ENCODE data around the gene MKNK1.

DNA sequence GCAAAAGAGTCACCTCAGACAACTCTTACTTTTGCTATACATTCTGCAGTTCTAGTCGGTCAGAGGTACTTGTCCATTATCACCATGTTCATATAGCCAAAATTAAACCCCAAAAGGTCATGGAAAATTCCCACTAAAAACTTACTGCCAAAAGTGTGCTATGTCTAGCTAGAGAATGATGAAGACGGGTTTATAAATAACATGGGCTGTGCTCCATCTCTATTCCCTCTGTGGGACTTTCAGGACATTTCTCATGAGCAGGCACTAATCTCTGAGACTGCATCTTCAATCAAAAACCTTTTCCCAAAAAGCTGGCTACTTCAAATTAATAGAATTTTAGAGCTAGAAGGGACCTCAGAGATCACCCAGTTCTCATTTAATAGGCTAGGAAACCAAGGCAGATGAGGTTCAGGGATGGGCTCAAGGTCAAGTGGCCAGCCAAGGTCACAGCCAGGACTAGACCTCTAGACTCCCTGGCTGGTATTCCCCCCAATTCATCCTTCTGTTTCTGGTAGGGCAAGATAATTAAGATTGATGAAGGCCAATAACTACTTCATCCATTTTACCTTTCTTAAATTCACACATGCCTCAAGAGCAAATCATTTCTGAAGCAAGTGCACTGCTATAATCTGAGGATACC is 33.5 kb upstream of the MKNK1 start:
- TF ChIP-seq SNAI2 (CRISPR knock-in tag; IDR thresholded peaks at IDR 0.05) (no peak), TOX (CRISPR knock-in tag; IDR thresholded peaks at IDR 0.05; ENCODE audit: borderline replicate concordance) (no peak), ARNTL (CRISPR knock-in tag; IDR thresholded peaks at IDR 0.05; ENCODE audit: borderline replicate concordance, low read depth) (no peak), ZFP3 (CRISPR knock-in tag; IDR thresholded peaks at IDR 0.05) (no peak), ZNF8 (CRISPR knock-in tag; IDR thresholded peaks at IDR 0.05) (no peak), OSR1 (CRISPR knock-in tag; IDR thresholded peaks at IDR 0.05) (no peak), TCF4 (CRISPR knock-in tag; IDR thresholded peaks at IDR 0.05; ENCODE audit: borderline replicate concordance) (no peak), ZC3H10 (CRISPR knock-in tag; IDR thresholded peaks at IDR 0.05) (no peak), ZNF565 (CRISPR knock-in tag; conservative IDR thresholded peaks at IDR 0.05; ENCODE audit: low read depth) (no peak), ZNF70 (CRISPR knock-in tag; IDR thresholded peaks at IDR 0.05) (no peak)
- TF ChIP-seq, protein P1, sequence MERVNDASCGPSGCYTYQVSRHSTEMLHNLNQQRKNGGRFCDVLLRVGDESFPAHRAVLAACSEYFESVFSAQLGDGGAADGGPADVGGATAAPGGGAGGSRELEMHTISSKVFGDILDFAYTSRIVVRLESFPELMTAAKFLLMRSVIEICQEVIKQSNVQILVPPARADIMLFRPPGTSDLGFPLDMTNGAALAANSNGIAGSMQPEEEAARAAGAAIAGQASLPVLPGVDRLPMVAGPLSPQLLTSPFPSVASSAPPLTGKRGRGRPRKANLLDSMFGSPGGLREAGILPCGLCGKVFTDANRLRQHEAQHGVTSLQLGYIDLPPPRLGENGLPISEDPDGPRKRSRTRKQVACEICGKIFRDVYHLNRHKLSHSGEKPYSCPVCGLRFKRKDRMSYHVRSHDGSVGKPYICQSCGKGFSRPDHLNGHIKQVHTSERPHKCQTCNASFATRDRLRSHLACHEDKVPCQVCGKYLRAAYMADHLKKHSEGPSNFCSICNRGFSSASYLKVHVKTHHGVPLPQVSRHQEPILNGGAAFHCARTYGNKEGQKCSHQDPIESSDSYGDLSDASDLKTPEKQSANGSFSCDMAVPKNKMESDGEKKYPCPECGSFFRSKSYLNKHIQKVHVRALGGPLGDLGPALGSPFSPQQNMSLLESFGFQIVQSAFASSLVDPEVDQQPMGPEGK (CRISPR knock-in tag; IDR thresholded peaks at IDR 0.05; ENCODE audit: borderline replicate concordance), result no peak
- TF ChIP-seq, protein P2, sequence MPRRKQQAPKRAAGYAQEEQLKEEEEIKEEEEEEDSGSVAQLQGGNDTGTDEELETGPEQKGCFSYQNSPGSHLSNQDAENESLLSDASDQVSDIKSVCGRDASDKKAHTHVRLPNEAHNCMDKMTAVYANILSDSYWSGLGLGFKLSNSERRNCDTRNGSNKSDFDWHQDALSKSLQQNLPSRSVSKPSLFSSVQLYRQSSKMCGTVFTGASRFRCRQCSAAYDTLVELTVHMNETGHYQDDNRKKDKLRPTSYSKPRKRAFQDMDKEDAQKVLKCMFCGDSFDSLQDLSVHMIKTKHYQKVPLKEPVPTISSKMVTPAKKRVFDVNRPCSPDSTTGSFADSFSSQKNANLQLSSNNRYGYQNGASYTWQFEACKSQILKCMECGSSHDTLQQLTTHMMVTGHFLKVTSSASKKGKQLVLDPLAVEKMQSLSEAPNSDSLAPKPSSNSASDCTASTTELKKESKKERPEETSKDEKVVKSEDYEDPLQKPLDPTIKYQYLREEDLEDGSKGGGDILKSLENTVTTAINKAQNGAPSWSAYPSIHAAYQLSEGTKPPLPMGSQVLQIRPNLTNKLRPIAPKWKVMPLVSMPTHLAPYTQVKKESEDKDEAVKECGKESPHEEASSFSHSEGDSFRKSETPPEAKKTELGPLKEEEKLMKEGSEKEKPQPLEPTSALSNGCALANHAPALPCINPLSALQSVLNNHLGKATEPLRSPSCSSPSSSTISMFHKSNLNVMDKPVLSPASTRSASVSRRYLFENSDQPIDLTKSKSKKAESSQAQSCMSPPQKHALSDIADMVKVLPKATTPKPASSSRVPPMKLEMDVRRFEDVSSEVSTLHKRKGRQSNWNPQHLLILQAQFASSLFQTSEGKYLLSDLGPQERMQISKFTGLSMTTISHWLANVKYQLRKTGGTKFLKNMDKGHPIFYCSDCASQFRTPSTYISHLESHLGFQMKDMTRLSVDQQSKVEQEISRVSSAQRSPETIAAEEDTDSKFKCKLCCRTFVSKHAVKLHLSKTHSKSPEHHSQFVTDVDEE (CRISPR knock-in tag; IDR thresholded peaks at IDR 0.05), result no peak
- TF ChIP-seq, protein P3, sequence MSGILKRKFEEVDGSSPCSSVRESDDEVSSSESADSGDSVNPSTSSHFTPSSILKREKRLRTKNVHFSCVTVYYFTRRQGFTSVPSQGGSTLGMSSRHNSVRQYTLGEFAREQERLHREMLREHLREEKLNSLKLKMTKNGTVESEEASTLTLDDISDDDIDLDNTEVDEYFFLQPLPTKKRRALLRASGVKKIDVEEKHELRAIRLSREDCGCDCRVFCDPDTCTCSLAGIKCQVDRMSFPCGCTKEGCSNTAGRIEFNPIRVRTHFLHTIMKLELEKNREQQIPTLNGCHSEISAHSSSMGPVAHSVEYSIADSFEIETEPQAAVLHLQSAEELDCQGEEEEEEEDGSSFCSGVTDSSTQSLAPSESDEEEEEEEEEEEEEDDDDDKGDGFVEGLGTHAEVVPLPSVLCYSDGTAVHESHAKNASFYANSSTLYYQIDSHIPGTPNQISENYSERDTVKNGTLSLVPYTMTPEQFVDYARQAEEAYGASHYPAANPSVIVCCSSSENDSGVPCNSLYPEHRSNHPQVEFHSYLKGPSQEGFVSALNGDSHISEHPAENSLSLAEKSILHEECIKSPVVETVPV (CRISPR knock-in tag; IDR thresholded peaks at IDR 0.05), result no peak
- TF ChIP-seq, protein P4, sequence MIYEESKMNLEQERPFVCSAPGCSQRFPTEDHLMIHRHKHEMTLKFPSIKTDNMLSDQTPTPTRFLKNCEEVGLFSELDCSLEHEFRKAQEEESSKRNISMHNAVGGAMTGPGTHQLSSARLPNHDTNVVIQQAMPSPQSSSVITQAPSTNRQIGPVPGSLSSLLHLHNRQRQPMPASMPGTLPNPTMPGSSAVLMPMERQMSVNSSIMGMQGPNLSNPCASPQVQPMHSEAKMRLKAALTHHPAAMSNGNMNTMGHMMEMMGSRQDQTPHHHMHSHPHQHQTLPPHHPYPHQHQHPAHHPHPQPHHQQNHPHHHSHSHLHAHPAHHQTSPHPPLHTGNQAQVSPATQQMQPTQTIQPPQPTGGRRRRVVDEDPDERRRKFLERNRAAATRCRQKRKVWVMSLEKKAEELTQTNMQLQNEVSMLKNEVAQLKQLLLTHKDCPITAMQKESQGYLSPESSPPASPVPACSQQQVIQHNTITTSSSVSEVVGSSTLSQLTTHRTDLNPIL (CRISPR knock-in tag; IDR thresholded peaks at IDR 0.05; ENCODE audit: low read depth), result no peak
